Esophagus muscularis mucosa (tissue), 4 donors: ENCODE results near the gene C10orf71.

Experiments used
- CTCF ChIP-seq, 3 experiments: fragments of 200-600 bp in 2 of 3; fragments of 450-650 bp in 1 of 3; sonication (generic) in 2 of 3; IDR thresholded peaks; one replicate each; pipeline ENCODE4 v1.5.1; 2017 to 2019; ENCODE audit warnings: antibody characterized with exemption in 3 of 3, mild to moderate bottlenecking in 2 of 3, moderate library complexity in 1 of 3
- EP300 ChIP-seq: sonication (generic); formaldehyde crosslinking; IDR thresholded peaks from one replicate; pipeline ENCODE4 v1.6.1; 2017; ENCODE audit warnings: antibody characterized with exemption
- POLR2A ChIP-seq: fragments of 450-650 bp; IDR thresholded peaks from one replicate; pipeline ENCODE4 v1.6.1; 2017; ENCODE audit warnings: antibody characterized with exemption, moderate library complexity, mild to moderate bottlenecking, low read depth
- POLR2AphosphoS5 ChIP-seq, 2 donors: sonication (generic); formaldehyde crosslinking; IDR thresholded peaks; one replicate each; pipeline ENCODE4 v1.6.1; 2017; ENCODE audit warnings: antibody characterized with exemption in 2 of 2

- no peak for TF ChIP-seq CTCF (IDR thresholded peaks at IDR 0.05)
- TF ChIP-seq EP300: no peak
- TF ChIP-seq POLR2A: no peak
- TF ChIP-seq POLR2AphosphoS5 (IDR thresholded peaks at IDR 0.05): no peak
Measured at GRCh38 chr10:49338604-49339003, 39.6 kb downstream of the C10orf71 start.
